ENCODE results near the gene TOX2.

Gene TOX2

GRCh38 chr20:44069203-44070011 lies 154.8 kb downstream of the TOX2 start:
- H3K27ac ChIP-seq: no peak overlapping the region

GRCh38 chr20:44070139-44070900 lies 155.7 kb downstream of the TOX2 start:
- H3K27ac ChIP-seq: no peak overlapping the region
- no peak for TF ChIP-seq CTCF (conservative IDR thresholded peaks at IDR 0.05)

More at GRCh38 chr20:44069203-44070011, 154.8 kb downstream of the TOX2 start:
- no peak for TF ChIP-seq CTCF (conservative IDR thresholded peaks at IDR 0.05)

DNA sequence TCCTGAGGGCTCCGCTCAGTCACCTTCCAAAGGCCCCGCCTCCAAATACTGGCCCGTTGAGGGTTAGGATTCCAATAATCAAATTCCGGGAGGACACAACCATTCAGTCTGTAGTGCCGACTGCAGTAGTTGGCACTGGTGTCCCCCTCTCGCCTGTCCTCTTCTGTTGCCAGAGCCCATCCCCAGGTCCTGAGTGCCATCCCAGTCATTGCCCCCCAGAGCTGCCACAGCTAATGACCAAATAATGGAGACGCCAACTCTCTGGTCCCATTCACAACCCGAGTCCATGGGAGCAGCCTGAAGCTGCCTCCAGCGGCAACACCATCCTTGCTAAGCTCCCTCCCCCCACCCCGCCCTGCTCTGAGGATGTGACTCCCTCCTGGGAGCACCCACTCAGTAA lies 156.4 kb downstream of the TOX2 start:
- no peak for TF ChIP-seq CTCF (conservative IDR thresholded peaks at IDR 0.05)
- H3K27ac ChIP-seq: no peak overlapping the region

DNA sequence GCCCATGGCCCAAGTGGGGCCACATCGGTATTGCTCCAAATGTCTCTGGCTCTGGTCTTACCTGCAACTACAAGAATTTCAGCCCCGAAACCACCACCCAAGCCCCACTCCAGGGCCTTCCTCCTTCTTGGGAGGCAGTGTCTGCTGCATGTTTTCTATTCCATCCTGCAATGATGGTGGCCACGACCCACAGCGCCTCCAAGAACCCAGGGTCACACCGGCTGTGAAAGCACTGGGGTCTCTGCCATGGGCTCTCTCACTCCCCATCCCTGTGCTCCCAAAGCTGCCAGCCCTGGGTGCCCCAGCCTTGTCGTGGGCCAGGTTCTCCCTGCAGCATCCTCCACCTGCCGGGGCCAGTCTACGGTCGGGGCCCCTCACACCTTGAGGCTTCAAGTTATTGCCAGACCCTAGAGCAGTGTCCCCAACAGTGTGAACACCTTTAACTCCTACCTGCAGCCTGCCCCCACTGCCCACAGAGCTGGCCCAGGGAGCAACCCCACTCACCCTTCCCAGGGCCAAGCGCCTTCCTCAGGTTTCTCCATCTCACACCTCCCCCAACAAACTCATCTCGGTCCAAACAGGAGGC lies 157.0 kb downstream of the TOX2 start:
- TF ChIP-seq CTCF (conservative IDR thresholded peaks at IDR 0.05): no peak
- H3K27ac ChIP-seq: no peak overlapping the region

- TF ChIP-seq CTCF (conservative IDR thresholded peaks at IDR 0.05): no peak
- no peak overlapping the region for H3K27ac ChIP-seq
Observed at GRCh38 chr20:44072384-44072783, 157.7 kb downstream of the TOX2 start.

- no peak for TF ChIP-seq CTCF (conservative IDR thresholded peaks at IDR 0.05)
- no peak overlapping the region; the same call in 1 of the 2 replicates for H3K27ac ChIP-seq
Observed at GRCh38 chr20:44073011-44073674, 158.5 kb downstream of the TOX2 start.

DNA sequence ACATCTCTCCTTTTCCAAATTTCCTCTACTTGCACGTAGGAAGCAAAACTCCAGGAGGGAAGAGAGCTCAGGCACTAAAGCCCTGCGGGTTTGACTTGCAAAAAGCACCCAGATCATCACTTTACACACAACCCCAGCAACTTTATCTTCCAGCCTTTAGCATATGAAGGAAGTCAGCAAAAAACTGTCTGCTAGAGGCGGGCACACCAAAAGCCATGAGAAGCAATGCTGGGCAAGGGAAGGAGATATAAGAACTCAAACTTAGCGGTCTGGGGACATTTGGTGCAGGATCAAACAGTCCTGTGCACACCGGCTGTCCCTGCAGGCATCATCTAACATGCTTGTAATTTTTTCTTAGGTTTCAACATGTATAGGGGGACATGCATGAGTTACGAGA lies 159.0 kb downstream of the TOX2 start:
- TF ChIP-seq CTCF (conservative IDR thresholded peaks at IDR 0.05): no peak
- H3K27ac ChIP-seq: peak overlapping the region; percentile 79

Measured in VCaP (cell line).